Hindlimb muscle (tissue), 1 donor: ENCODE measurements around the gene RPRD1A. TPM values are rescaled to one million over a fixed set of nuclear protein-coding genes. Genes with fewer than 3 reads are reported as not detected.
"Not testable (repeated sequence)": the region's sequence is repeated elsewhere in the genome, so short reads cannot be mapped to it uniquely, and the experiment has no call there.

Source experiments
- DNase-seq: peaks from one replicate; pipeline ENCODE4 v3.0.0-alpha.2; 2013
- polyA plus RNA-seq: library from polyadenylated mRNA; unstranded; fragments of 120-200 nt; gene quantifications from one replicate; pipeline ENCODE4 v1.2.1, GENCODE V29; 2013; ENCODE audit not compliant: insufficient read length

RPRD1A gene
- polyA plus RNA-seq, 1 donor, result 39.1 TPM

GRCh38 chr18:36025025-36025424 is 42.3 kb downstream of the RPRD1A start:
- DNase-seq, result no peak

- not testable (repeated sequence) for DNase-seq
Measured at GRCh38 chr18:36024241-36024640, 43.1 kb downstream of the RPRD1A start.

GRCh38 chr18:36023336-36023735 is 44.0 kb downstream of the RPRD1A start:
- no peak for DNase-seq

GRCh38 chr18:36020174-36020711 is 47.1 kb downstream of the RPRD1A start:
- no peak for DNase-seq

- no peak for DNase-seq
Measured at GRCh38 chr18:36017232-36017631, 50.1 kb downstream of the RPRD1A start.

GRCh38 chr18:36015629-36016028 is 51.7 kb downstream of the RPRD1A start:
- DNase-seq, result no peak

GRCh38 chr18:36012891-36013290 is 54.5 kb downstream of the RPRD1A start:
- DNase-seq, result no peak

GRCh38 chr18:36009214-36009613 is 58.1 kb downstream of the RPRD1A start:
- no peak for DNase-seq

GRCh38 chr18:36006997-36007396 is 60.4 kb downstream of the RPRD1A start:
- DNase-seq, result no peak

- no peak for DNase-seq
Measured at GRCh38 chr18:35999925-36000324, 67.4 kb downstream of the RPRD1A start.

GRCh38 chr18:35998967-35999366 is 68.4 kb downstream of the RPRD1A start:
- no peak for DNase-seq

GRCh38 chr18:35993013-35993412 is 74.3 kb downstream of the RPRD1A start:
- no peak for DNase-seq

GRCh38 chr18:35991696-35992095 is 75.7 kb downstream of the RPRD1A start:
- no peak for DNase-seq

- no peak for DNase-seq
Measured at GRCh38 chr18:35983818-35984217, 83.5 kb downstream of the RPRD1A start.

GRCh38 chr18:35983147-35983546 is 84.2 kb downstream of the RPRD1A start:
- DNase-seq, result no peak

GRCh38 chr18:35982409-35983114 is 84.8 kb downstream of the RPRD1A start:
- DNase-seq, result no peak

GRCh38 chr18:35979112-35979511 is 88.2 kb downstream of the RPRD1A start:
- DNase-seq, result no peak

- no peak for DNase-seq
Measured at GRCh38 chr18:35974181-35974580, 93.2 kb downstream of the RPRD1A start.

- no peak for DNase-seq
Measured at GRCh38 chr18:35973650-35974049, 93.7 kb downstream of the RPRD1A start.

GRCh38 chr18:35972197-35973000 is 95.0 kb downstream of the RPRD1A start, which contains the start of gene RMP24:
TSS of gene RMP24 (plus strand) at chr18:35972679.
- DNase-seq, result peak; percentile 93

- DNase-seq, result no peak
Measured at GRCh38 chr18:35971661-35972196, 95.6 kb downstream of the RPRD1A start.

- DNase-seq, result no peak
Measured at GRCh38 chr18:35969676-35970075, 97.7 kb downstream of the RPRD1A start.

- DNase-seq, result no peak
Measured at GRCh38 chr18:35968278-35968880, 99.0 kb downstream of the RPRD1A start.
